ENCODE results near the gene KCNJ16. TPM values are rescaled to one million over a fixed set of nuclear protein-coding genes. Genes with fewer than 3 reads are reported as not detected.

KCNJ16 gene
- polyA plus RNA-seq (2013, experiment 1 of 2), result not detected
- polyA plus RNA-seq (2013, experiment 2 of 2), result not detected

DNA sequence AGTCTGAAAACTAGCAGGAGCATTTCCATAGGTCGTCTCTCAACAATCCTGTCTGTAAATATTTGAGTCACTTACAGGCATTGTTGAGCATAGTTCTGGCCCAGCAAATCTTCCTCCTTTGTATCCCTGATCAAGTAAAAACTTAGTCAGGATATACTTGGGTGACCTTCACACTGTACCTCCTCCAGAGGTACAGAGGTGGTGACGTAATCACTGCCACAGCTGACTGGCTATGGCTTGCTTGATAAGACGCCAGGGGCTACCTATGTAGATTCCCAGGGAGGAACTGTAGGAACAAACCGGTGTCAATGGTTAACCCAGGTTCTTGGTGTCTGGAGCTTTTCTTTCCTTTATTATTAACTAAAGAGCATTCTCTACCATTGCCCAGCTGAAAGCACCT, at the start of gene KCNJ16:
Gene KCNJ16, plus strand, starts transcription at position 270 of the 400 bp plus-strand sequence. CDS start 56,863 bp downstream, outside the sequence.
- Histone ChIP-seq H3K36me3 (ENCODE audit: control insufficient read depth, insufficient read depth, low read length) (no peaks in the 10 kb centered on the region), H3K9ac (ENCODE audit: low read length) (no peak within 1 kb of the TSS), H2BK5ac (ENCODE audit: low read length) (no peak within 1 kb of the TSS), H2BK120ac (ENCODE audit: low read depth, low read length) (no peak within 1 kb of the TSS), H3K4me3 (ENCODE audit: low read length) (no peak within 1 kb of the TSS), H3K27ac (ENCODE audit: low read depth, low read length) (no peak within 1 kb of the TSS), H3K18ac (ENCODE audit: low read length) (no peak within 1 kb of the TSS), H4K5ac (ENCODE audit: low read length) (no peak within 1 kb of the TSS), H3K23ac (ENCODE audit: low read length) (no peak within 1 kb of the TSS), H3K56ac (ENCODE audit: low read length) (no peak within 1 kb of the TSS), H3K79me1 (ENCODE audit: low read length) (no peaks in the 10 kb centered on the region), H3K27me3 (ENCODE audit: insufficient read depth, low read length, poor library complexity) (no peaks in the 10 kb centered on the region), H2AK5ac (ENCODE audit: low read length) (no peak within 1 kb of the TSS), H3K79me2 (ENCODE audit: control insufficient read depth, insufficient read depth, low read length) (no peaks in the 10 kb centered on the region), H3K4me1 (ENCODE audit: control insufficient read depth, low read depth, low read length) (no peaks in the 10 kb centered on the region), H3K4me2 (ENCODE audit: low read length) (no peak within 1 kb of the TSS), H4K8ac (ENCODE audit: low read depth, low read length) (no peak within 1 kb of the TSS), H2BK15ac (replicated peaks; ENCODE audit: low read depth) (no peak within 1 kb of the TSS), H3K4ac (ENCODE audit: low read depth, low read length) (no peak within 1 kb of the TSS)
- no CpG with 5 or more reads among the region's 4 CpGs for WGBS (ENCODE audit: extremely low coverage, insufficient coverage, low lambda C conversion rate)
- peak; percentile 46 for DNase-seq

DNA sequence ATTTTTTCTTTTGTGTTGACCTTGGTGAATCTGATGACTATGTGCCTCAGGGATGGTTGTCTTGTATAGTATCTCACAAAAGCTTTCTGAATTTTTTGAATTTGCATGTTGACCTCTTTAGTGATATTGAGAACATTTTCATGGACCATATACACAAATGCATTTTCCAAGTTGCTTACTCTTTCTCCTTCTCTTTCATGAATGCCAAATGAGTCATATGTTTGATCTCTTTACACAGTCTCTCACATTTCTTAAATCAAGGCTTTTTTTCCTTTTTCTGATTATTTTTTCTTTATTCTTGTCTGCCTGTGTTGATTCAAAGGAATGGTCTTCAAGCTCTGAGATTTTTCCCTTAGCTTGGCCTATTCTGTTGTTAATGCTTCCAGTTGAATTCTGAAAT, 46.6 kb upstream of the KCNJ16 start:
- H3K4me1 ChIP-seq (ENCODE audit: control insufficient read depth, low read depth, low read length), result no peaks in the 10 kb centered on the region
- no peak overlapping the region for H4K8ac ChIP-seq (ENCODE audit: low read depth, low read length)
- H3K79me2 ChIP-seq (ENCODE audit: control insufficient read depth, insufficient read depth, low read length), result no peaks in the 10 kb centered on the region
- no peaks in the 10 kb centered on the region for H3K79me1 ChIP-seq (ENCODE audit: low read length)
- no peak overlapping the region for H3K4me2 ChIP-seq (ENCODE audit: low read length)
- H3K9ac ChIP-seq (ENCODE audit: low read length), result no peak overlapping the region
- H4K5ac ChIP-seq (ENCODE audit: low read length), result no peak overlapping the region
- H3K4ac ChIP-seq (ENCODE audit: low read depth, low read length), result no peak overlapping the region
- H3K18ac ChIP-seq (ENCODE audit: low read length), result no peak overlapping the region
- H2BK5ac ChIP-seq (ENCODE audit: low read length), result no peak overlapping the region
- H3K56ac ChIP-seq (ENCODE audit: low read length), result no peak overlapping the region
- no peak for DNase-seq
- H2AK5ac ChIP-seq (ENCODE audit: low read length), result no peak overlapping the region
- no peaks in the 10 kb centered on the region for H3K27me3 ChIP-seq (ENCODE audit: insufficient read depth, low read length, poor library complexity)
- no peak overlapping the region for H2BK15ac ChIP-seq (replicated peaks; ENCODE audit: low read depth)
- H3K23ac ChIP-seq (ENCODE audit: low read length), result no peak overlapping the region
- H2BK120ac ChIP-seq (ENCODE audit: low read depth, low read length), result no peak overlapping the region
- H3K4me3 ChIP-seq (ENCODE audit: low read length), result no peak overlapping the region
- H3K36me3 ChIP-seq (ENCODE audit: control insufficient read depth, insufficient read depth, low read length), result no peaks in the 10 kb centered on the region
- H3K27ac ChIP-seq (ENCODE audit: low read depth, low read length), result no peak overlapping the region

GRCh38 chr17:70028978-70029767, 45.9 kb upstream of the KCNJ16 start:
- H3K9ac ChIP-seq (ENCODE audit: low read length), result no peak overlapping the region
- no peak overlapping the region for H3K4me3 ChIP-seq (ENCODE audit: low read length)
- no peaks in the 10 kb centered on the region for H3K79me1 ChIP-seq (ENCODE audit: low read length)
- H3K27me3 ChIP-seq (ENCODE audit: insufficient read depth, low read length, poor library complexity), result no peaks in the 10 kb centered on the region
- H3K4me2 ChIP-seq (ENCODE audit: low read length), result no peak overlapping the region
- WGBS (ENCODE audit: extremely low coverage, insufficient coverage, low lambda C conversion rate), result no CpG with 5 or more reads among the region's 2 CpGs
- no peak overlapping the region for H2AK5ac ChIP-seq (ENCODE audit: low read length)
- no peak overlapping the region for H3K56ac ChIP-seq (ENCODE audit: low read length)
- H3K36me3 ChIP-seq (ENCODE audit: control insufficient read depth, insufficient read depth, low read length), result no peaks in the 10 kb centered on the region
- no peak overlapping the region for H3K27ac ChIP-seq (ENCODE audit: low read depth, low read length)
- no peak overlapping the region for H2BK120ac ChIP-seq (ENCODE audit: low read depth, low read length)
- no peak overlapping the region for H4K5ac ChIP-seq (ENCODE audit: low read length)
- H3K18ac ChIP-seq (ENCODE audit: low read length), result no peak overlapping the region
- H3K23ac ChIP-seq (ENCODE audit: low read length), result no peak overlapping the region
- H3K4ac ChIP-seq (ENCODE audit: low read depth, low read length), result no peak overlapping the region
- H3K79me2 ChIP-seq (ENCODE audit: control insufficient read depth, insufficient read depth, low read length), result no peaks in the 10 kb centered on the region
- no peak overlapping the region for H2BK15ac ChIP-seq (replicated peaks; ENCODE audit: low read depth)
- no peak for DNase-seq
- no peak overlapping the region for H2BK5ac ChIP-seq (ENCODE audit: low read length)
- H4K8ac ChIP-seq (ENCODE audit: low read depth, low read length), result no peak overlapping the region
- no peaks in the 10 kb centered on the region for H3K4me1 ChIP-seq (ENCODE audit: control insufficient read depth, low read depth, low read length)

DNA sequence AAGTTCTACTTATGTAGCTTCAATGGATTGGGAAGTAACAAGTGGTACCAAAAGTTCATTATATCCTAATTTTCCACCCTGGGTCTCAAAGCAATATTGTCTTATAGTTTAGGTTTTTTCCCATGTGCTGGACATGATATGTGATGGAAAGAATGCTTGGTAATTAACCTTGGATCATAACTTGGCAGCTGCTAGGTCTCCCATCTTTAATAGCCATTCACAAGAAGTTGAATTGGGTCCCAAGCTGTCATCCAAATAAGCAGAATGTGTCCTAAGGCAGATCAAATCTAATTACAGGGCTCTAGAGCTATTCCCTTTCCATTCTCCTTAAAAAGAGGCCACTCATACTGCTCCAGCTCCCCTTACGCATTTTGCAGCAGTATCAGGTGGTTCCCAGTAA, 44.7 kb upstream of the KCNJ16 start:
- Histone ChIP-seq H3K4me2 (ENCODE audit: low read length) (no peak overlapping the region), H2BK120ac (ENCODE audit: low read depth, low read length) (no peak overlapping the region), H2AK5ac (ENCODE audit: low read length) (no peak overlapping the region), H3K79me1 (ENCODE audit: low read length) (no peaks in the 10 kb centered on the region), H4K5ac (ENCODE audit: low read length) (no peak overlapping the region), H3K4ac (ENCODE audit: low read depth, low read length) (no peak overlapping the region), H3K36me3 (ENCODE audit: control insufficient read depth, insufficient read depth, low read length) (no peaks in the 10 kb centered on the region), H2BK15ac (replicated peaks; ENCODE audit: low read depth) (no peak overlapping the region), H3K79me2 (ENCODE audit: control insufficient read depth, insufficient read depth, low read length) (no peaks in the 10 kb centered on the region), H3K4me3 (ENCODE audit: low read length) (no peak overlapping the region), H4K8ac (ENCODE audit: low read depth, low read length) (no peak overlapping the region), H3K27me3 (ENCODE audit: insufficient read depth, low read length, poor library complexity) (no peaks in the 10 kb centered on the region), H3K4me1 (ENCODE audit: control insufficient read depth, low read depth, low read length) (no peaks in the 10 kb centered on the region), H3K9ac (ENCODE audit: low read length) (no peak overlapping the region), H3K27ac (ENCODE audit: low read depth, low read length) (no peak overlapping the region), H3K18ac (ENCODE audit: low read length) (no peak overlapping the region), H2BK5ac (ENCODE audit: low read length) (no peak overlapping the region), H3K23ac (ENCODE audit: low read length) (no peak overlapping the region), H3K56ac (ENCODE audit: low read length) (no peak overlapping the region)
- WGBS (ENCODE audit: extremely low coverage, insufficient coverage, low lambda C conversion rate), result no CpG with 5 or more reads among the region's 1 CpG
- DNase-seq, result no peak

DNA sequence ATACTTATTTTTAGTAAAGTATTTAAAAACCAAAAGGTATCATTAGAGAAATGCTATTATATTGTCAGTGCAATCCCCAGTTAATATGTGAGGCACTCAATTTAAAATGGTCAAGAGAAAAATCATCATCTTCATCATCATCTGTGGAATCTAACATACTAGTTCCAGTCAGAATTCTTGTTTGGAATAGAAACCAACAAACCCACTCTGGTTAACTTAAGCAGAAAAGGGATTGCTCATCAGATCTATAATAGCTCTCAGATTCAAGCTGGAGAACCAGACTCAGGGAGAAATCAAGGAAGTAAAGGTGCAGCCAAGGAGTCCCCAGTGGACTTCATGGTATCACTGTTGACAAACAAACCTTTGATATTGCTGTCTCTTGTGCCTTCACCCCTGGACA, 43.7 kb upstream of the KCNJ16 start:
- no peak overlapping the region for H4K5ac ChIP-seq (ENCODE audit: low read length)

GRCh38 chr17:70033165-70033564, 41.9 kb upstream of the KCNJ16 start:
- Histone ChIP-seq H3K56ac (ENCODE audit: low read length) (no peak overlapping the region), H3K4me3 (ENCODE audit: low read length) (no peak overlapping the region), H4K5ac (ENCODE audit: low read length) (no peak overlapping the region), H4K8ac (ENCODE audit: low read depth, low read length) (no peak overlapping the region), H3K18ac (ENCODE audit: low read length) (no peak overlapping the region), H3K4me1 (ENCODE audit: control insufficient read depth, low read depth, low read length) (no peaks in the 10 kb centered on the region), H3K27me3 (ENCODE audit: insufficient read depth, low read length, poor library complexity) (no peaks in the 10 kb centered on the region), H3K9ac (ENCODE audit: low read length) (no peak overlapping the region), H3K27ac (ENCODE audit: low read depth, low read length) (no peak overlapping the region), H3K4ac (ENCODE audit: low read depth, low read length) (no peak overlapping the region), H3K36me3 (ENCODE audit: control insufficient read depth, insufficient read depth, low read length) (no peaks in the 10 kb centered on the region), H2BK15ac (replicated peaks; ENCODE audit: low read depth) (no peak overlapping the region), H2BK120ac (ENCODE audit: low read depth, low read length) (no peak overlapping the region), H3K79me1 (ENCODE audit: low read length) (no peaks in the 10 kb centered on the region), H2AK5ac (ENCODE audit: low read length) (no peak overlapping the region), H3K79me2 (ENCODE audit: control insufficient read depth, insufficient read depth, low read length) (no peaks in the 10 kb centered on the region), H3K4me2 (ENCODE audit: low read length) (no peak overlapping the region), H2BK5ac (ENCODE audit: low read length) (no peak overlapping the region), H3K23ac (ENCODE audit: low read length) (no peak overlapping the region)
- no peak for DNase-seq

More for the DNA sequence above, 43.7 kb upstream of the KCNJ16 start:
- H3K18ac ChIP-seq (ENCODE audit: low read length), result no peak overlapping the region
- H3K4ac ChIP-seq (ENCODE audit: low read depth, low read length), result no peak overlapping the region
- no peaks in the 10 kb centered on the region for H3K27me3 ChIP-seq (ENCODE audit: insufficient read depth, low read length, poor library complexity)
- no peaks in the 10 kb centered on the region for H3K79me1 ChIP-seq (ENCODE audit: low read length)
- H2BK15ac ChIP-seq (replicated peaks; ENCODE audit: low read depth), result no peak overlapping the region
- H3K4me1 ChIP-seq (ENCODE audit: control insufficient read depth, low read depth, low read length), result no peaks in the 10 kb centered on the region
- H3K79me2 ChIP-seq (ENCODE audit: control insufficient read depth, insufficient read depth, low read length), result no peaks in the 10 kb centered on the region
- no peak overlapping the region for H3K9ac ChIP-seq (ENCODE audit: low read length)
- H3K56ac ChIP-seq (ENCODE audit: low read length), result no peak overlapping the region
- H3K4me3 ChIP-seq (ENCODE audit: low read length), result no peak overlapping the region
- no peaks in the 10 kb centered on the region for H3K36me3 ChIP-seq (ENCODE audit: control insufficient read depth, insufficient read depth, low read length)
- H3K23ac ChIP-seq (ENCODE audit: low read length), result no peak overlapping the region
- H4K8ac ChIP-seq (ENCODE audit: low read depth, low read length), result no peak overlapping the region
- no peak overlapping the region for H3K27ac ChIP-seq (ENCODE audit: low read depth, low read length)
- H2AK5ac ChIP-seq (ENCODE audit: low read length), result no peak overlapping the region
- DNase-seq, result no peak
- H2BK120ac ChIP-seq (ENCODE audit: low read depth, low read length), result no peak overlapping the region
- H2BK5ac ChIP-seq (ENCODE audit: low read length), result no peak overlapping the region
- no peak overlapping the region for H3K4me2 ChIP-seq (ENCODE audit: low read length)
